ENCODE data around the gene SH3RF1.

DNA sequence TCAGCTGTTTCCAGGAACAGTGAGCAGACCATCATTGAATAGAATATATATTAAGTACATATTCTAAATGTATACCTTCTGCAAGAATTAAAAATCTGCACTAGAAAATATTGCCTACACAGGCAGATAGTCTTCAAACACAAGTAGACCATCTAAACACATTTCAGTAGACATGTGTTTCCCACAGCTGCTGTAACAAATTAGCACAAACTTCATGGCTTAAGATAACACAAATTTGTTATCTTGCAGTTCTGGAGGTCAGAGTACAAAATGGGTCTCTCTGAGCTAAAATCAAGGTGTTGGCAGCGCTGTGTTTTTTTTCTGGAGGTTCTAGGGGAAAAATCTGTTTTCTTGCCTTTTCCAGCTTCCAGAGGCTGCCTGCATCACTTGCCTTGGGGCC lies 42.7 kb downstream of the SH3RF1 start:
- TF ChIP-seq, protein P1, sequence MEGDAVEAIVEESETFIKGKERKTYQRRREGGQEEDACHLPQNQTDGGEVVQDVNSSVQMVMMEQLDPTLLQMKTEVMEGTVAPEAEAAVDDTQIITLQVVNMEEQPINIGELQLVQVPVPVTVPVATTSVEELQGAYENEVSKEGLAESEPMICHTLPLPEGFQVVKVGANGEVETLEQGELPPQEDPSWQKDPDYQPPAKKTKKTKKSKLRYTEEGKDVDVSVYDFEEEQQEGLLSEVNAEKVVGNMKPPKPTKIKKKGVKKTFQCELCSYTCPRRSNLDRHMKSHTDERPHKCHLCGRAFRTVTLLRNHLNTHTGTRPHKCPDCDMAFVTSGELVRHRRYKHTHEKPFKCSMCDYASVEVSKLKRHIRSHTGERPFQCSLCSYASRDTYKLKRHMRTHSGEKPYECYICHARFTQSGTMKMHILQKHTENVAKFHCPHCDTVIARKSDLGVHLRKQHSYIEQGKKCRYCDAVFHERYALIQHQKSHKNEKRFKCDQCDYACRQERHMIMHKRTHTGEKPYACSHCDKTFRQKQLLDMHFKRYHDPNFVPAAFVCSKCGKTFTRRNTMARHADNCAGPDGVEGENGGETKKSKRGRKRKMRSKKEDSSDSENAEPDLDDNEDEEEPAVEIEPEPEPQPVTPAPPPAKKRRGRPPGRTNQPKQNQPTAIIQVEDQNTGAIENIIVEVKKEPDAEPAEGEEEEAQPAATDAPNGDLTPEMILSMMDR (IDR thresholded peaks at IDR 0.05): no peak
- TF ChIP-seq POLR2A (IDR thresholded peaks at IDR 0.05): no peak

Measured in uterus (tissue), 2 donors.